SK-N-SH (cell line): Measurements from ENCODE around the gene DEFB129.

Experiments used
- CTCF ChIP-seq: fragments of 200-600 bp; sonication (generic); IDR thresholded peaks from 2 replicates; pipeline ENCODE4 v1.6.1; 2017; ENCODE audit warnings: antibody characterized with exemption, mild to moderate bottlenecking, moderate library complexity
- EP300 ChIP-seq, 2 experiments: IDR thresholded peaks; 2 replicates each; pipeline versions ENCODE4 v1.4.0 to v1.6.1; 2012; ENCODE audit warnings: borderline replicate concordance in 1 of 2, low read depth in 1 of 2, low read length in 1 of 2
- FOXM1 ChIP-seq: IDR thresholded peaks from 2 replicates; pipeline ENCODE4 v1.4.0; 2012; ENCODE audit warnings: low read depth, mild to moderate bottlenecking
- RCOR1 ChIP-seq: fragments of 150-350 bp; IDR thresholded peaks from 2 replicates; pipeline ENCODE4 v1.6.1; 2017; ENCODE audit warnings: antibody characterized with exemption, low read length
- RFX5 ChIP-seq: IDR thresholded peaks from 2 replicates; pipeline ENCODE4 v1.6.1; 2012; ENCODE audit warnings: mild to moderate bottlenecking, improper control_type of control experiment, low read length
- TAF1 ChIP-seq: IDR thresholded peaks from 2 replicates; pipeline ENCODE4 v1.6.1; 2012; ENCODE audit warnings: low read depth, mild to moderate bottlenecking, low read length, moderate library complexity, borderline replicate concordance
- USF1 ChIP-seq: IDR thresholded peaks from 2 replicates; pipeline ENCODE4 v1.4.0; 2012; ENCODE audit warnings: low read depth, borderline replicate concordance
- YY1 ChIP-seq: IDR thresholded peaks from 2 replicates; pipeline ENCODE4 v1.4.0; 2012; ENCODE audit warnings: low read depth, mild to moderate bottlenecking

DNA sequence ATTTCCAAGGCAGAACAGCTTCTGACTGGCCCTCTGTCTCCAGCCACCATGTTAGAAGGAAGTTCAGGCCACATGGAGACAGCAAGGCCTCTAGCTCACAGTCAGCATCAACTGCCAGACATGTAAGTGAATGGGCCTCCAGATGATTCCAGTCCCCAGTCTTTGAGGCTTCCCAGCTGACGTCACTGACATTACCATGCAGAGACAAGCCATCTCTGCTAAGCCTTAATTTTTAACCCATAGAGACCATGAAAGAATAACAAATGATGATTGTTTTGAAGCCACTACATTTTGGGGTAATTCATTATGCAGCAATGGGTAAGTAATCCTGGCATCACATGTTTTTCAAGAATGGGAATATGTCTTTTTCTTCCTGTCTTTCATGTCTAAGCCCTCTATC, 11.3 kb upstream of the DEFB129 start:
- TF ChIP-seq FOXM1 (no peak), CTCF (no peak), RFX5 (no peak), EP300 (IDR thresholded peaks at IDR 0.05; ENCODE audit: borderline replicate concordance in 1 of 2, low read depth in 1 of 2, low read length in 1 of 2) (no peak), YY1 (no peak), USF1 (no peak), RCOR1 (no peak), TAF1 (no peak)
